GM18507 (cell line): ENCODE data around the gene NRG2.

Experiments used
- DNase-seq: peaks from one replicate; pipeline ENCODE4 v3.0.0; 2011; ENCODE audit warnings: low read depth; ENCODE audit not compliant: insufficient read length; ENCODE audit errors: extremely low spot score
- FAIRE-seq: peaks from 2 replicates; lab custom pipeline; 2011; peaks lifted over from hg19 to GRCh38; lab: Jason Lieb, UNC

NRG2 gene

GRCh38 chr5:139851558-139851957 is 191.5 kb downstream of the NRG2 start:
- FAIRE-seq (no peak), DNase-seq (no peak)

- FAIRE-seq (no peak), DNase-seq (no peak)
Measured at GRCh38 chr5:139850423-139851016, 192.6 kb downstream of the NRG2 start.

GRCh38 chr5:139849942-139850341 is 193.2 kb downstream of the NRG2 start:
- no peak for FAIRE-seq
- no peak for DNase-seq

GRCh38 chr5:139849501-139849900 is 193.6 kb downstream of the NRG2 start:
- DNase-seq (no peak), FAIRE-seq (no peak)

GRCh38 chr5:139848508-139849100 is 194.5 kb downstream of the NRG2 start:
- FAIRE-seq: no peak
- no peak for DNase-seq

GRCh38 chr5:139847790-139848507 is 195.2 kb downstream of the NRG2 start:
- DNase-seq (peak; percentile 65), FAIRE-seq (peak; percentile 66)

- DNase-seq (no peak), FAIRE-seq (no peak)
Measured at GRCh38 chr5:139847091-139847490, 196.0 kb downstream of the NRG2 start.

GRCh38 chr5:139845846-139846681 is 197.0 kb downstream of the NRG2 start:
- no peak for DNase-seq
- FAIRE-seq: no peak

- peak; percentile 83 for FAIRE-seq
- peak; percentile 43 for DNase-seq
Measured at GRCh38 chr5:139844472-139845145, 198.5 kb downstream of the NRG2 start.

- FAIRE-seq: peak; percentile 46
- no peak for DNase-seq
Measured at GRCh38 chr5:139843991-139844390, 199.1 kb downstream of the NRG2 start.

GRCh38 chr5:139842321-139842720 is 200.8 kb downstream of the NRG2 start:
- FAIRE-seq: no peak
- no peak for DNase-seq

- DNase-seq (no peak), FAIRE-seq (no peak)
Measured at GRCh38 chr5:139841549-139841948, 201.6 kb downstream of the NRG2 start.

- DNase-seq (no peak), FAIRE-seq (no peak)
Measured at GRCh38 chr5:139839918-139840317, 203.2 kb downstream of the NRG2 start.

GRCh38 chr5:139839232-139839815 is 203.8 kb downstream of the NRG2 start:
- no peak for DNase-seq
- FAIRE-seq: no peak

- no peak for DNase-seq
- FAIRE-seq: no peak
Measured at GRCh38 chr5:139838381-139839197, 204.5 kb downstream of the NRG2 start.

GRCh38 chr5:139837711-139838380 is 205.3 kb downstream of the NRG2 start:
- FAIRE-seq: no peak
- DNase-seq: no peak

GRCh38 chr5:139836469-139837208 is 206.5 kb downstream of the NRG2 start:
- FAIRE-seq: no peak
- DNase-seq: no peak
